Mesothelial cell of epicardium (in vitro differentiated cells): ENCODE data around the gene AGBL1. TPM values are rescaled to one million over a fixed set of nuclear protein-coding genes. Genes with fewer than 3 reads are reported as not detected.

Source experiments
- DNase-seq, 2 experiments: peaks; one replicate each; pipeline ENCODE4 v3.0.0; 2021; ENCODE audit warnings: low spot score in 2 of 2; ENCODE audit not compliant: unreplicated experiment in 2 of 2
- H3K27ac Mint-ChIP-seq: 2 replicates; pipeline ENCODE4 v1.8.0; 2021; ENCODE audit warnings: mixed read lengths
- H3K27me3 Mint-ChIP-seq: 2 replicates; pipeline ENCODE4 v1.8.0; 2021; ENCODE audit warnings: low read depth, mixed read lengths
- H3K36me3 Mint-ChIP-seq: 2 replicates; pipeline ENCODE4 v1.8.0; 2021; ENCODE audit warnings: mixed read lengths
- H3K4me1 Mint-ChIP-seq: 2 replicates; pipeline ENCODE4 v1.8.0; 2021; ENCODE audit warnings: mixed read lengths
- H3K4me3 Mint-ChIP-seq: 2 replicates; pipeline ENCODE4 v1.8.0; 2021; ENCODE audit warnings: mild to moderate bottlenecking, moderate library complexity, mixed read lengths
- H3K9me3 Mint-ChIP-seq: 2 replicates; pipeline ENCODE4 v1.8.0; 2021; ENCODE audit warnings: mixed read lengths
- CTCF ChIP-seq: fragments of 200-600 bp; sonication (generic); IDR thresholded peaks from one replicate; pipeline ENCODE4 v1.5.0; 2021; ENCODE audit warnings: antibody characterized with exemption; ENCODE audit not compliant: unreplicated experiment
- total RNA-seq: library from RNA; stranded (reverse); gene quantifications from 3 replicates; pipeline ENCODE4 v1.2.1, GENCODE V29; 2021

Gene AGBL1
- total RNA-seq, 1 donor from 2014 or later, result not detected

GRCh38 chr15:86772369-86773059 is 692.8 kb downstream of the AGBL1 start:
- H3K4me3 Mint-ChIP-seq, result no peak overlapping the region
- no peak for TF ChIP-seq CTCF
- no peaks in the 10 kb centered on the region for H3K27me3 Mint-ChIP-seq
- peaks cover 8% of the 10 kb centered on the region for H3K4me1 Mint-ChIP-seq
- DNase-seq, result no peak
- H3K27ac Mint-ChIP-seq, result no peak overlapping the region
- no peaks in the 10 kb centered on the region for H3K36me3 Mint-ChIP-seq
- no peaks in the 10 kb centered on the region for H3K9me3 Mint-ChIP-seq

GRCh38 chr15:86773736-86774135 is 694.1 kb downstream of the AGBL1 start:
- peaks cover 7% of the 10 kb centered on the region for H3K9me3 Mint-ChIP-seq
- DNase-seq, result no peak
- no peaks in the 10 kb centered on the region for H3K27me3 Mint-ChIP-seq
- no peak overlapping the region for H3K27ac Mint-ChIP-seq
- TF ChIP-seq CTCF, result no peak
- H3K36me3 Mint-ChIP-seq, result no peaks in the 10 kb centered on the region
- H3K4me3 Mint-ChIP-seq, result no peak overlapping the region
- H3K4me1 Mint-ChIP-seq, result peaks cover 8% of the 10 kb centered on the region

- peaks cover 8% of the 10 kb centered on the region for H3K4me1 Mint-ChIP-seq
- H3K4me3 Mint-ChIP-seq, result no peak overlapping the region
- TF ChIP-seq CTCF, result no peak
- peaks cover 2% of the 10 kb centered on the region for H3K36me3 Mint-ChIP-seq
- H3K27ac Mint-ChIP-seq, result no peak overlapping the region
- H3K27me3 Mint-ChIP-seq, result no peaks in the 10 kb centered on the region
- DNase-seq, result no peak
- peaks cover 12% of the 10 kb centered on the region for H3K9me3 Mint-ChIP-seq
These were observed 696.5 kb downstream of the AGBL1 start for GRCh38 chr15:86776145-86776544.

GRCh38 chr15:86796521-86796920 is 716.9 kb downstream of the AGBL1 start:
- peaks cover 3% of the 10 kb centered on the region for H3K27me3 Mint-ChIP-seq
- H3K9me3 Mint-ChIP-seq, result no peaks in the 10 kb centered on the region
- peaks cover 6% of the 10 kb centered on the region for H3K4me1 Mint-ChIP-seq
- DNase-seq, result no peak
- H3K36me3 Mint-ChIP-seq, result no peaks in the 10 kb centered on the region
- no peak overlapping the region for H3K4me3 Mint-ChIP-seq
- H3K27ac Mint-ChIP-seq, result no peak overlapping the region
- no peak for TF ChIP-seq CTCF

GRCh38 chr15:86797135-86797534 is 717.5 kb downstream of the AGBL1 start:
- H3K27ac Mint-ChIP-seq, result no peak overlapping the region
- peaks cover 8% of the 10 kb centered on the region for H3K27me3 Mint-ChIP-seq
- H3K4me1 Mint-ChIP-seq, result peaks cover 6% of the 10 kb centered on the region
- no peak for DNase-seq
- H3K4me3 Mint-ChIP-seq, result no peak overlapping the region
- no peaks in the 10 kb centered on the region for H3K9me3 Mint-ChIP-seq
- H3K36me3 Mint-ChIP-seq, result no peaks in the 10 kb centered on the region
- TF ChIP-seq CTCF, result no peak
